H9 (cell line): ENCODE results near the gene TPCN2. TPM values are rescaled to one million over a fixed set of nuclear protein-coding genes. Genes with fewer than 3 reads are reported as not detected.

ENCODE experiments used
- DNase-seq: peaks from one replicate; pipeline ENCODE4 v3.0.0-alpha.2; 2017
- H2AFZ ChIP-seq: one replicate; pipeline ENCODE4 v1.6.1; 2013; ENCODE audit warnings: mild to moderate bottlenecking, low read length, control low read depth, moderate library complexity
- H2AK5ac ChIP-seq: 2 replicates; pipeline ENCODE4 v1.6.1; 2013; ENCODE audit warnings: low read length, control low read depth, mixed read lengths; ENCODE audit not compliant: insufficient read length
- H2BK120ac ChIP-seq: one replicate; pipeline ENCODE4 v1.6.1; 2013; ENCODE audit warnings: low read depth, mild to moderate bottlenecking, low read length, control low read depth, inconsistent platforms; ENCODE audit not compliant: poor library complexity, severe bottlenecking
- H2BK12ac ChIP-seq: 2 replicates; pipeline ENCODE4 v1.6.1; 2013; ENCODE audit warnings: low read length, control low read depth, mixed read lengths, low read depth; ENCODE audit not compliant: insufficient read length
- H2BK15ac ChIP-seq: 2 replicates; pipeline ENCODE4 v1.6.1; 2013; ENCODE audit warnings: low read depth, low read length, control low read depth
- H2BK20ac ChIP-seq: one replicate; pipeline ENCODE4 v1.6.1; 2013; ENCODE audit warnings: low read depth, mild to moderate bottlenecking, low read length, control low read depth, inconsistent platforms; ENCODE audit not compliant: poor library complexity, severe bottlenecking
- H2BK5ac ChIP-seq: 2 replicates; pipeline ENCODE4 v1.6.1; 2013; ENCODE audit warnings: low read length, control low read depth, mixed read lengths; ENCODE audit not compliant: insufficient read length
- H3K14ac ChIP-seq: 2 replicates; pipeline ENCODE4 v1.6.1; 2013; ENCODE audit warnings: low read length, control low read depth; ENCODE audit not compliant: insufficient read depth
- H3K18ac ChIP-seq: 2 replicates; pipeline ENCODE4 v1.6.1; 2013; ENCODE audit warnings: low read depth, mild to moderate bottlenecking, mixed read lengths, low read length, control low read depth; ENCODE audit not compliant: insufficient read length
- H3K23ac ChIP-seq: 2 replicates; pipeline ENCODE4 v1.6.1; 2013; ENCODE audit warnings: low read length, control low read depth, mixed read lengths, low read depth; ENCODE audit not compliant: insufficient read length
- H3K23me2 ChIP-seq: 2 replicates; pipeline ENCODE4 v1.6.1; 2013; ENCODE audit warnings: low read depth, mild to moderate bottlenecking, mixed read lengths, low read length, control low read depth; ENCODE audit not compliant: insufficient read length, poor library complexity, severe bottlenecking
- H3K27ac ChIP-seq: 2 replicates; pipeline ENCODE4 v1.5.1; 2013; ENCODE audit warnings: low read length, control low read depth, mixed read lengths, low read depth; ENCODE audit not compliant: insufficient read length
- H3K27me3 ChIP-seq: 2 replicates; pipeline ENCODE4 v1.6.1; 2013; ENCODE audit warnings: low read length, control low read depth, inconsistent platforms; ENCODE audit not compliant: insufficient read depth
- H3K4ac ChIP-seq: 2 replicates; pipeline ENCODE4 v1.6.1; 2013; ENCODE audit warnings: low read depth, mild to moderate bottlenecking, control low read depth, inconsistent platforms, low read length, moderate library complexity
- H3K4me1 ChIP-seq: 2 replicates; pipeline ENCODE4 v1.6.1; 2013; ENCODE audit warnings: low read length, control low read depth, inconsistent platforms; ENCODE audit not compliant: insufficient read depth
- H3K4me2 ChIP-seq: 2 replicates; pipeline ENCODE4 v1.6.1; 2013; ENCODE audit warnings: low read length, control low read depth, mixed read lengths; ENCODE audit not compliant: insufficient read length, insufficient read depth
- H3K56ac ChIP-seq: 2 replicates; pipeline ENCODE4 v1.6.1; 2013; ENCODE audit warnings: low read depth, mild to moderate bottlenecking, mixed read lengths, low read length, control low read depth; ENCODE audit not compliant: insufficient read length
- H3K79me1 ChIP-seq: 2 replicates; pipeline ENCODE4 v1.6.1; 2013; ENCODE audit warnings: low read depth, mild to moderate bottlenecking, moderate library complexity, low read length, control low read depth, inconsistent platforms; ENCODE audit not compliant: insufficient read depth, poor library complexity, severe bottlenecking
- H3K79me2 ChIP-seq: 2 replicates; pipeline ENCODE4 v1.6.1; 2013; ENCODE audit warnings: low read length, control low read depth, inconsistent platforms; ENCODE audit not compliant: insufficient read depth
- H3K9ac ChIP-seq: 2 replicates; pipeline ENCODE4 v1.6.1; 2013; ENCODE audit warnings: low read length, control low read depth, mixed read lengths; ENCODE audit not compliant: insufficient read length; ENCODE audit errors: extremely low read depth
- H3K9me3 ChIP-seq: one replicate; pipeline ENCODE4 v1.6.1; 2013; ENCODE audit warnings: low read depth, low read length, inconsistent platforms; ENCODE audit not compliant: control insufficient read depth
- H3T11ph ChIP-seq: one replicate; pipeline ENCODE4 v1.6.1; 2013; ENCODE audit warnings: mild to moderate bottlenecking, low read length, control low read depth, inconsistent platforms
- H4K20me1 ChIP-seq: one replicate; pipeline ENCODE4 v1.6.1; 2013; ENCODE audit not compliant: control insufficient read depth, insufficient read length, insufficient read depth
- H4K5ac ChIP-seq: 2 replicates; pipeline ENCODE4 v1.6.1; 2013; ENCODE audit warnings: low read depth, mild to moderate bottlenecking, mixed read lengths, low read length, control low read depth; ENCODE audit not compliant: insufficient read length
- H4K8ac ChIP-seq: replicated peaks from 2 replicates; pipeline ENCODE4 v1.6.1; 2013; ENCODE audit warnings: low read length, control low read depth, mixed read lengths, low read depth; ENCODE audit not compliant: insufficient read length
- H4K91ac ChIP-seq: 2 replicates; pipeline ENCODE4 v1.6.1; 2013; ENCODE audit warnings: low read depth, mild to moderate bottlenecking, moderate library complexity, mixed read lengths, low read length, control low read depth; ENCODE audit not compliant: insufficient read length
- H3K27ac Mint-ChIP-seq, 3 experiments: 2 replicates in 2 of 3; 3 replicates in 1 of 3; pipeline ENCODE4 v1.8.0; 2020 to 2021; ENCODE audit warnings: mixed read lengths in 3 of 3, mild to moderate bottlenecking in 1 of 3, moderate library complexity in 1 of 3
- H3K27me3 Mint-ChIP-seq: 2 replicates; pipeline ENCODE4 v1.8.0; 2021; ENCODE audit warnings: low read depth, mild to moderate bottlenecking, moderate library complexity, mixed read lengths
- H3K36me3 Mint-ChIP-seq, 3 experiments: 2 replicates in 2 of 3; 3 replicates in 1 of 3; pipeline ENCODE4 v1.8.0; 2020 to 2021; ENCODE audit warnings: low read depth in 3 of 3, mixed read lengths in 3 of 3; ENCODE audit not compliant: insufficient read depth in 1 of 3
- H3K4me1 Mint-ChIP-seq, 2 experiments: 2 replicates each; pipeline ENCODE4 v1.8.0; 2020; ENCODE audit warnings: mixed read lengths in 2 of 2
- H3K4me3 Mint-ChIP-seq, 2 experiments: 2 replicates in 1 of 2; 3 replicates in 1 of 2; pipeline ENCODE4 v1.8.0; 2020 to 2021; ENCODE audit warnings: mild to moderate bottlenecking in 2 of 2, mixed read lengths in 2 of 2, moderate library complexity in 1 of 2
- H3K9me3 Mint-ChIP-seq, 2 experiments: 2 replicates in 1 of 2; 3 replicates in 1 of 2; pipeline ENCODE4 v1.8.0; 2020; ENCODE audit warnings: mild to moderate bottlenecking in 2 of 2, mixed read lengths in 2 of 2, moderate library complexity in 1 of 2
- WGBS: extraction: QIAGEN DNeasy Blood & Tissue Kit; methylation state at CpG from one replicate; pipeline ENCODE4 v1.1.7; 2013; ENCODE audit warnings: missing lambda C conversion rate, low lambda C conversion rate, mixed read lengths; ENCODE audit not compliant: insufficient read length; ENCODE audit errors: extremely low coverage; 5-methylcytosine and 5-hydroxymethylcytosine counted together
- total RNA-seq: library from RNA; stranded (reverse); gene quantifications from 2 replicates; pipeline ENCODE4 v1.2.1, GENCODE V29; 2021
- TF ChIP-seq, protein P1 (sequence below): fragments of 200-600 bp; sonication (generic); conservative IDR thresholded peaks from 3 replicates; pipeline ENCODE4 v1.8.0; 2021; ENCODE audit warnings: antibody characterized with exemption, mild to moderate bottlenecking

The TPCN2 gene
- total RNA-seq, 1 experiment from 2014 or later, result 16.8 TPM

DNA sequence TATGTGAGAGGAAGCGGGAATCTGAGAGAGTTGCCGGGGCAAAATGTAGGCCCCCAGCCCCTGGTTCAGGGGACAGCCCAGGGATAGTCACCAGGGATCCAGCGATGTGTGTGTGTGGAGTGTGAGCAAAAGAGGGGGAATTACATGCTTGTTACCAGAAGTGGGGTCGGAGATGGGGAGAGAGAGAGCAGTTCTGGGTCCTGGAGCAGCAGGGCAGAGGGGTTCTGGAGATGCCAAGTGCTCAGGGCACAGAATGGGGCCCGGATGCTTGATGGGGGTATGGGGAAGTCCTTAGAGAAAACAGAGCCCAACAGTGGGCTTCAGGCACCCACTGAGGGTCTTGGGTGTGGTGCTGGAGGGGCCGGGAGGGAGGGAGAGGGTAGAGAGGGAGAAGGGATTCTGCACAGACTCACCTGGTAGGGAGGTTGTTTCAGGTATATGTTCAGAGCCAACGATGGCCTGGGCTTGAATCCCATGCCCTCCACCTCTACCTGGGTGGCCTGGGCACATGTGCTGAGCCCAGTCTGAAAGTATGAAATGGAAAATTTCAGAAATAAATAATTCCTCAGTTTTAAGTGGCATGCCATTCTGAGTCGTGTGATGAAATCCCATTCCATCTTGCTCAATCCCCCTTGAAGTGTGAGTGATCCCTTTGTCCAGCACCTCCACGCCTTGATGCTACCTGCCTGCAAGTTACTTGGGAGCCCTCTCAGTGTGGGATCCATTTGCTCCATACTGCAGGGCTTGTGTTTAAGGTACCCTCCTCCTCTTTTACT lies 119.4 kb downstream of the TPCN2 start:
- no peaks in the 10 kb centered on the region for H3K9me3 ChIP-seq
- no peak overlapping the region for H3K4me2 ChIP-seq
- TF ChIP-seq, protein P1, sequence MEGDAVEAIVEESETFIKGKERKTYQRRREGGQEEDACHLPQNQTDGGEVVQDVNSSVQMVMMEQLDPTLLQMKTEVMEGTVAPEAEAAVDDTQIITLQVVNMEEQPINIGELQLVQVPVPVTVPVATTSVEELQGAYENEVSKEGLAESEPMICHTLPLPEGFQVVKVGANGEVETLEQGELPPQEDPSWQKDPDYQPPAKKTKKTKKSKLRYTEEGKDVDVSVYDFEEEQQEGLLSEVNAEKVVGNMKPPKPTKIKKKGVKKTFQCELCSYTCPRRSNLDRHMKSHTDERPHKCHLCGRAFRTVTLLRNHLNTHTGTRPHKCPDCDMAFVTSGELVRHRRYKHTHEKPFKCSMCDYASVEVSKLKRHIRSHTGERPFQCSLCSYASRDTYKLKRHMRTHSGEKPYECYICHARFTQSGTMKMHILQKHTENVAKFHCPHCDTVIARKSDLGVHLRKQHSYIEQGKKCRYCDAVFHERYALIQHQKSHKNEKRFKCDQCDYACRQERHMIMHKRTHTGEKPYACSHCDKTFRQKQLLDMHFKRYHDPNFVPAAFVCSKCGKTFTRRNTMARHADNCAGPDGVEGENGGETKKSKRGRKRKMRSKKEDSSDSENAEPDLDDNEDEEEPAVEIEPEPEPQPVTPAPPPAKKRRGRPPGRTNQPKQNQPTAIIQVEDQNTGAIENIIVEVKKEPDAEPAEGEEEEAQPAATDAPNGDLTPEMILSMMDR, result no peak
- DNase-seq, result no peak
- no peak overlapping the region for H2BK20ac ChIP-seq
- H2BK15ac ChIP-seq, result no peak overlapping the region
- H3K4ac ChIP-seq, result no peak overlapping the region
- Mint-ChIP-seq H3K27ac (peak overlapping the region in 1 of 3 experiments; percentile 25; a peak in 1 of 7 replicates), H3K36me3 (peaks cover 0 to 4% (median 0%) of the 10 kb centered on the region in 3 experiments; a peak in 2 of 7 replicates), H3K27me3 (peaks cover 29% of the 10 kb centered on the region), H3K9me3 (peaks cover 9 to 11% of the 10 kb centered on the region in 2 experiments; a peak in 4 of 5 replicates), H3K4me1 (peaks cover 7 to 9% of the 10 kb centered on the region in 2 experiments; a peak in 3 of 4 replicates), H3K4me3 (no peak overlapping the region)
- H3T11ph ChIP-seq, result no peak overlapping the region
- no peak overlapping the region for H3K14ac ChIP-seq
- no peak overlapping the region for H2BK12ac ChIP-seq
- no peak overlapping the region for H2BK120ac ChIP-seq
- H3K79me2 ChIP-seq, result no peaks in the 10 kb centered on the region
- H3K27me3 ChIP-seq, result no peaks in the 10 kb centered on the region
- H4K8ac ChIP-seq, result no peak overlapping the region
- no peak overlapping the region for H2AFZ ChIP-seq
- H4K20me1 ChIP-seq, result no peaks in the 10 kb centered on the region
- H4K91ac ChIP-seq, result no peak overlapping the region
- no peak overlapping the region for H2AK5ac ChIP-seq
- H3K23me2 ChIP-seq, result no peaks in the 10 kb centered on the region
- H2BK5ac ChIP-seq, result no peak overlapping the region
- no peak overlapping the region for H3K18ac ChIP-seq
- no peaks in the 10 kb centered on the region for H3K79me1 ChIP-seq
- no peaks in the 10 kb centered on the region for H3K4me1 ChIP-seq
- no peak overlapping the region for H3K23ac ChIP-seq
- H3K56ac ChIP-seq, result no peak overlapping the region
- H3K27ac ChIP-seq, result no peak overlapping the region
- no peak overlapping the region for H3K9ac ChIP-seq
- no CpG with 5 or more reads among the region's 9 CpGs for WGBS
- no peak overlapping the region for H4K5ac ChIP-seq
